Fibroblast of lung (primary cell): Measurements from ENCODE around the gene PLS3. TPM values are rescaled to one million over a fixed set of nuclear protein-coding genes. Genes with fewer than 3 reads are reported as not detected.

Experiments
- DNase-seq, 2 donors: peaks; one replicate each; pipeline versions ENCODE4 v3.0.0 to v3.0.0-alpha.2; 2010; ENCODE audit warnings: low read depth in 2 of 2
- H2AFZ ChIP-seq: 2 replicates; pipeline ENCODE4 v1.5.1; 2012; ENCODE audit warnings: low read length, control low read depth, inconsistent platforms
- H3K27ac ChIP-seq: 2 replicates; pipeline ENCODE4 v1.5.1; 2011; ENCODE audit warnings: low read length, control low read depth; ENCODE audit not compliant: insufficient read depth
- H3K27me3 ChIP-seq: 2 replicates; pipeline ENCODE4 v1.5.1; 2011; ENCODE audit warnings: mild to moderate bottlenecking, low read length; ENCODE audit not compliant: control insufficient read depth, insufficient read depth
- H3K36me3 ChIP-seq: 2 replicates; pipeline ENCODE4 v1.5.1; 2011; ENCODE audit warnings: low read length; ENCODE audit not compliant: control insufficient read depth, insufficient read depth
- H3K4me1 ChIP-seq: 2 replicates; pipeline ENCODE4 v1.5.1; 2011; ENCODE audit warnings: low read length; ENCODE audit not compliant: control insufficient read depth, insufficient read depth; ENCODE audit errors: extremely low read depth
- H3K4me2 ChIP-seq: 2 replicates; pipeline ENCODE4 v1.5.1; 2011; ENCODE audit warnings: low read length, control low read depth; ENCODE audit not compliant: insufficient read depth; ENCODE audit errors: extremely low read depth
- H3K4me3 ChIP-seq, 4 experiments: fragments of 200-600 bp in 1 of 4; sonication (generic) in 1 of 4; replicated peaks in 1 of 4; 2 replicates each; pipeline ENCODE4 v1.5.1; 2011 to 2016; ENCODE audit warnings: low read length in 4 of 4, low read depth in 3 of 4, mild to moderate bottlenecking in 3 of 4, control low read depth in 2 of 4, inconsistent platforms in 1 of 4, mixed read lengths in 1 of 4; ENCODE audit not compliant: insufficient read depth in 1 of 4; ENCODE audit errors: control extremely low read depth in 1 of 4
- H3K79me2 ChIP-seq: 2 replicates; pipeline ENCODE4 v1.5.1; 2012; ENCODE audit warnings: mild to moderate bottlenecking, low read length, inconsistent platforms; ENCODE audit not compliant: control insufficient read depth, insufficient read depth
- H3K9ac ChIP-seq: 2 replicates; pipeline ENCODE4 v1.5.1; 2011; ENCODE audit warnings: mild to moderate bottlenecking, low read length, control low read depth; ENCODE audit not compliant: insufficient read depth
- H3K9me3 ChIP-seq: 2 replicates; pipeline ENCODE4 v1.5.1; 2012; ENCODE audit warnings: low read depth, low read length; ENCODE audit not compliant: control insufficient read depth, insufficient read depth
- H4K20me1 ChIP-seq: 2 replicates; pipeline ENCODE4 v1.5.1; 2011; ENCODE audit warnings: low read length; ENCODE audit not compliant: control insufficient read depth, insufficient read depth; ENCODE audit errors: extremely low read depth
- CTCF ChIP-seq, 2 donors: IDR thresholded peaks in 1 of 2; conservative IDR thresholded peaks in 1 of 2; 1 replicate in 1 of 2; 2 replicates in 1 of 2; pipeline ENCODE4 v1.5.1; 2011 to 2012; ENCODE audit warnings: low read length in 2 of 2, control low read depth in 1 of 2, inconsistent platforms in 1 of 2, low read depth in 1 of 2, mild to moderate bottlenecking in 1 of 2
- EZH2 ChIP-seq: IDR thresholded peaks from 2 replicates; pipeline ENCODE4 v1.5.1; 2012; ENCODE audit warnings: low read length, control low read depth, mild to moderate bottlenecking; ENCODE audit errors: missing control alignments
- polyA minus RNA-seq: library from RNA; depleted of rRNA, polyadenylated mRNA; stranded (reverse); fragments of >200 nt; gene quantifications from 2 replicates; pipeline ENCODE4 v1.2.3, GENCODE V29; 2011; ENCODE audit warnings: low replicate concordance
- polyA plus RNA-seq, 2 donors: library from polyadenylated mRNA; depleted of rRNA in 1 of 2; stranded (reverse) in 1 of 2; unstranded in 1 of 2; fragments of >200 nt; gene quantifications; 2 replicates each; pipeline ENCODE4 v1.2.1, GENCODE V29; 2011 to 2012; ENCODE audit warnings: missing spikeins in 1 of 2
- total RNA-seq: library from RNA; depleted of rRNA; stranded (reverse); fragments of >200 nt; gene quantifications from 2 replicates; pipeline ENCODE4 v1.2.1, GENCODE V29; 2014

Gene PLS3
- total RNA-seq (223 and 277 TPM in 2 replicates), polyA plus RNA-seq (210 and 262 TPM in 2 replicates), polyA minus RNA-seq (17.9 and 21.4 TPM in 2 replicates)
- polyA plus RNA-seq (2012) = 146 and 158 TPM in 2 replicates

GRCh38 chrX:115560978-115561604, at the start of gene PLS3:
Gene PLS3 (plus strand): TSS chrX:115561174. CDS start chrX:115610251, 49,077 bp downstream.
- TF ChIP-seq CTCF (conservative IDR thresholded peaks at IDR 0.05 in 1 of 2, IDR thresholded peaks at IDR 0.05 in 1 of 2; ENCODE audit: low read depth in 1 of 2, low read length in 2 of 2) (no peak), EZH2 (no peak)

GRCh38 chrX:115518113-115518512, 42.9 kb upstream of the PLS3 start:
- no peaks in the 10 kb centered on the region for H4K20me1 ChIP-seq
- TF ChIP-seq EZH2 (no peak), CTCF (conservative IDR thresholded peaks at IDR 0.05 in 1 of 2, IDR thresholded peaks at IDR 0.05 in 1 of 2; ENCODE audit: low read depth in 1 of 2, low read length in 2 of 2) (no peak)
- H2AFZ ChIP-seq = no peak overlapping the region
- no peak overlapping the region for H3K9ac ChIP-seq
- no peaks in the 10 kb centered on the region for H3K79me2 ChIP-seq
- H3K27ac ChIP-seq = no peak overlapping the region
- no peaks in the 10 kb centered on the region for H3K27me3 ChIP-seq
- no peak overlapping the region for H3K4me3 ChIP-seq
- no peak for DNase-seq
- no peaks in the 10 kb centered on the region for H3K4me1 ChIP-seq
- no peaks in the 10 kb centered on the region for H3K9me3 ChIP-seq
- H3K36me3 ChIP-seq = no peaks in the 10 kb centered on the region
- no peak overlapping the region for H3K4me2 ChIP-seq

More at GRCh38 chrX:115560978-115561604, at the start of gene PLS3:
- H3K79me2 ChIP-seq = peaks cover 49% of the 10 kb centered on the region
- H3K9me3 ChIP-seq = no peaks in the 10 kb centered on the region
- H3K4me2 ChIP-seq = peak within 1 kb of the TSS; percentile 83
- no peaks in the 10 kb centered on the region for H4K20me1 ChIP-seq
- peak within 1 kb of the TSS; percentile 85 for H3K27ac ChIP-seq
- peak within 1 kb of the TSS; percentile 48 for H2AFZ ChIP-seq
- H3K36me3 ChIP-seq = no peaks in the 10 kb centered on the region
- peak within 1 kb of the TSS; percentile 73 for H3K9ac ChIP-seq
- peak; percentile 83 to 90 for DNase-seq
- H3K4me1 ChIP-seq = no peaks in the 10 kb centered on the region
- no peaks in the 10 kb centered on the region for H3K27me3 ChIP-seq
- peak within 1 kb of the TSS; percentile 67 to 80 (median 74) for H3K4me3 ChIP-seq

GRCh38 chrX:115521741-115522140, 39.2 kb upstream of the PLS3 start:
- H3K27ac ChIP-seq = no peak overlapping the region
- H3K4me1 ChIP-seq = no peaks in the 10 kb centered on the region
- H4K20me1 ChIP-seq = no peaks in the 10 kb centered on the region
- H3K27me3 ChIP-seq = no peaks in the 10 kb centered on the region
- TF ChIP-seq EZH2 (no peak), CTCF (conservative IDR thresholded peaks at IDR 0.05 in 1 of 2, IDR thresholded peaks at IDR 0.05 in 1 of 2; ENCODE audit: low read depth in 1 of 2, low read length in 2 of 2) (no peak)
- no peak overlapping the region for H2AFZ ChIP-seq
- no peaks in the 10 kb centered on the region for H3K36me3 ChIP-seq
- no peak for DNase-seq
- no peaks in the 10 kb centered on the region for H3K79me2 ChIP-seq
- no peak overlapping the region for H3K9ac ChIP-seq
- no peak overlapping the region for H3K4me3 ChIP-seq
- H3K4me2 ChIP-seq = no peak overlapping the region
- H3K9me3 ChIP-seq = no peaks in the 10 kb centered on the region
